Jurkat, Clone E6-1 (cell line): ENCODE data around the gene ATP11B.
"Not testable (repeated sequence)": the region's sequence is repeated elsewhere in the genome, so short reads cannot be mapped to it uniquely, and the experiment has no call there.

Experiments used
- DNase-seq: peaks from one replicate; pipeline ENCODE4 v3.0.0-alpha.2; 2011; ENCODE audit warnings: low read depth, low spot score
- H3K4me3 ChIP-seq: 2 replicates; pipeline ENCODE4 v1.5.1; 2011; ENCODE audit warnings: mild to moderate bottlenecking, low read length, control low read depth, moderate library complexity

The ATP11B gene

GRCh38 chr3:182793663-182794454 lies 555 bp downstream of the ATP11B start:
- peak; percentile 34 for DNase-seq
- peak overlapping the region; percentile 95 for H3K4me3 ChIP-seq

- no peak for DNase-seq
- H3K4me3 ChIP-seq: peak overlapping the region; percentile 95
Measured at GRCh38 chr3:182794455-182795388, 1.4 kb downstream of the ATP11B start.

- DNase-seq: peak; percentile 86
- peak overlapping the region; percentile 95 for H3K4me3 ChIP-seq
Measured at GRCh38 chr3:182795389-182795782, 2.1 kb downstream of the ATP11B start.

GRCh38 chr3:182796310-182796709 lies 3.0 kb downstream of the ATP11B start:
- no peak overlapping the region for H3K4me3 ChIP-seq

GRCh38 chr3:182797876-182798275 lies 4.6 kb downstream of the ATP11B start:
- no peak for DNase-seq
- no peak overlapping the region for H3K4me3 ChIP-seq

More at GRCh38 chr3:182796310-182796709, 3.0 kb downstream of the ATP11B start:
- DNase-seq: no peak

- DNase-seq: not testable (repeated sequence)
Measured at GRCh38 chr3:182799143-182799542, 5.8 kb downstream of the ATP11B start.

GRCh38 chr3:182800508-182800907 lies 7.2 kb downstream of the ATP11B start:
- no peak for DNase-seq
- H3K4me3 ChIP-seq: no peak overlapping the region

More at GRCh38 chr3:182799143-182799542, 5.8 kb downstream of the ATP11B start:
- H3K4me3 ChIP-seq: not testable (repeated sequence)

GRCh38 chr3:182802413-182803390 lies 9.4 kb downstream of the ATP11B start:
- no peak for DNase-seq
- no peak overlapping the region for H3K4me3 ChIP-seq

GRCh38 chr3:182803596-182803995 lies 10.3 kb downstream of the ATP11B start:
- DNase-seq: no peak
- no peak overlapping the region for H3K4me3 ChIP-seq

- DNase-seq: no peak
- H3K4me3 ChIP-seq: no peak overlapping the region
Measured at GRCh38 chr3:182807061-182807460, 13.8 kb downstream of the ATP11B start.

- H3K4me3 ChIP-seq: no peak overlapping the region
- no peak for DNase-seq
Measured at GRCh38 chr3:182808041-182808770, 14.9 kb downstream of the ATP11B start.

- H3K4me3 ChIP-seq: no peak overlapping the region
- DNase-seq: no peak
Measured at GRCh38 chr3:182809531-182809930, 16.2 kb downstream of the ATP11B start.

GRCh38 chr3:182810574-182811268 lies 17.4 kb downstream of the ATP11B start:
- H3K4me3 ChIP-seq: no peak overlapping the region
- DNase-seq: no peak

GRCh38 chr3:182811269-182811596 lies 17.9 kb downstream of the ATP11B start:
- DNase-seq: no peak
- H3K4me3 ChIP-seq: no peak overlapping the region

GRCh38 chr3:182812123-182812522 lies 18.8 kb downstream of the ATP11B start:
- no peak overlapping the region for H3K4me3 ChIP-seq
- no peak for DNase-seq

GRCh38 chr3:182814419-182815062 lies 21.2 kb downstream of the ATP11B start:
- DNase-seq: no peak
- H3K4me3 ChIP-seq: no peak overlapping the region

- no peak for DNase-seq
- H3K4me3 ChIP-seq: no peak overlapping the region
Measured at GRCh38 chr3:182816181-182816580, 22.9 kb downstream of the ATP11B start.
